Upper lobe of left lung (tissue), 6 donors: ENCODE measurements around the gene SPNS1. TPM values are rescaled to one million over a fixed set of nuclear protein-coding genes. Genes with fewer than 3 reads are reported as not detected.
"Not testable (repeated sequence)": the region's sequence is repeated elsewhere in the genome, so short reads cannot be mapped to it uniquely, and the experiment has no call there.

ENCODE experiments used
- ATAC-seq, 2 donors: fragments of 200-7000 bp; cut with Tn5 transposase; one replicate each; pipeline ENCODE4 v1.9.1; 2022; ENCODE audit warnings: mild to moderate bottlenecking in 2 of 2, moderate library complexity in 2 of 2; ENCODE audit not compliant: low FRiP score in 2 of 2
- DNase-seq, 2 donors: peaks; one replicate each; pipeline ENCODE4 v3.0.0-alpha.2; 2019 to 2020
- H3K27ac ChIP-seq, 4 donors: fragments of 200-600 bp; sonication (generic); one replicate each; pipeline ENCODE4 v1.5.1; 2016 to 2019
- H3K27me3 ChIP-seq, 4 donors: fragments of 200-600 bp; sonication (generic); one replicate each; pipeline ENCODE4 v1.5.1; 2017 to 2019
- H3K36me3 ChIP-seq, 4 donors: fragments of 200-600 bp; sonication (generic); one replicate each; pipeline ENCODE4 v1.5.1; 2016 to 2019
- H3K4me1 ChIP-seq, 4 donors: fragments of 200-600 bp; sonication (generic); one replicate each; pipeline ENCODE4 v1.5.1; 2018 to 2019
- H3K4me3 ChIP-seq, 4 donors: fragments of 200-600 bp; sonication (generic); one replicate each; pipeline ENCODE4 v1.5.1; 2017 to 2019; ENCODE audit warnings: mild to moderate bottlenecking in 2 of 4, moderate library complexity in 1 of 4
- H3K9me3 ChIP-seq, 4 donors: fragments of 200-600 bp; sonication (generic); one replicate each; pipeline ENCODE4 v1.5.1; 2018 to 2019
- EP300 ChIP-seq, 4 donors: sonication (generic); formaldehyde crosslinking; IDR thresholded peaks; one replicate each; pipeline ENCODE4 v1.5.1; 2017; ENCODE audit warnings: antibody characterized with exemption in 4 of 4, control low read depth in 2 of 4
- POLR2A ChIP-seq, 4 donors: fragments of 450-650 bp; IDR thresholded peaks; one replicate each; pipeline ENCODE4 v1.5.1; 2016 to 2017; ENCODE audit warnings: antibody characterized with exemption in 4 of 4, mild to moderate bottlenecking in 2 of 4
- POLR2AphosphoS5 ChIP-seq, 2 donors: sonication (generic); formaldehyde crosslinking; IDR thresholded peaks; one replicate each; pipeline ENCODE4 v1.5.1; 2017; ENCODE audit warnings: antibody characterized with exemption in 2 of 2
- WGBS, 2 donors: methylation state at CpG; one replicate each; pipeline ENCODE4 v1.1.5; 2017 to 2018; 5-methylcytosine and 5-hydroxymethylcytosine counted together
- total RNA-seq, 6 donors: library from RNA; depleted of rRNA in 4 of 6; stranded (reverse); fragments of >200 nt in 4 of 6; gene quantifications; one replicate each; pipeline versions ENCODE4 v1.1.0 to v1.2.1, GENCODE V29; 2016 to 2021
- TF ChIP-seq, protein P1 (sequence below), 6 experiments: fragments of 450-650 bp in 4 of 6; fragments of 200-600 bp in 2 of 6; sonication (generic) in 2 of 6; IDR thresholded peaks; one replicate each; pipeline ENCODE4 v1.5.1; 2016 to 2019; ENCODE audit warnings: antibody characterized with exemption in 6 of 6
- donor health status: DM: no; HTN: no; CAD: no; lungs with moderate emphysema.
- donor health status: DM: no; HTN: yes; CAD: no; lungs with severe emphysema.

Gene SPNS1, protein sequence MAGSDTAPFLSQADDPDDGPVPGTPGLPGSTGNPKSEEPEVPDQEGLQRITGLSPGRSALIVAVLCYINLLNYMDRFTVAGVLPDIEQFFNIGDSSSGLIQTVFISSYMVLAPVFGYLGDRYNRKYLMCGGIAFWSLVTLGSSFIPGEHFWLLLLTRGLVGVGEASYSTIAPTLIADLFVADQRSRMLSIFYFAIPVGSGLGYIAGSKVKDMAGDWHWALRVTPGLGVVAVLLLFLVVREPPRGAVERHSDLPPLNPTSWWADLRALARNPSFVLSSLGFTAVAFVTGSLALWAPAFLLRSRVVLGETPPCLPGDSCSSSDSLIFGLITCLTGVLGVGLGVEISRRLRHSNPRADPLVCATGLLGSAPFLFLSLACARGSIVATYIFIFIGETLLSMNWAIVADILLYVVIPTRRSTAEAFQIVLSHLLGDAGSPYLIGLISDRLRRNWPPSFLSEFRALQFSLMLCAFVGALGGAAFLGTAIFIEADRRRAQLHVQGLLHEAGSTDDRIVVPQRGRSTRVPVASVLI
- total RNA-seq = 10 to 100 TPM; 23.4 to 84.7 (median 68.7) TPM

DNA sequence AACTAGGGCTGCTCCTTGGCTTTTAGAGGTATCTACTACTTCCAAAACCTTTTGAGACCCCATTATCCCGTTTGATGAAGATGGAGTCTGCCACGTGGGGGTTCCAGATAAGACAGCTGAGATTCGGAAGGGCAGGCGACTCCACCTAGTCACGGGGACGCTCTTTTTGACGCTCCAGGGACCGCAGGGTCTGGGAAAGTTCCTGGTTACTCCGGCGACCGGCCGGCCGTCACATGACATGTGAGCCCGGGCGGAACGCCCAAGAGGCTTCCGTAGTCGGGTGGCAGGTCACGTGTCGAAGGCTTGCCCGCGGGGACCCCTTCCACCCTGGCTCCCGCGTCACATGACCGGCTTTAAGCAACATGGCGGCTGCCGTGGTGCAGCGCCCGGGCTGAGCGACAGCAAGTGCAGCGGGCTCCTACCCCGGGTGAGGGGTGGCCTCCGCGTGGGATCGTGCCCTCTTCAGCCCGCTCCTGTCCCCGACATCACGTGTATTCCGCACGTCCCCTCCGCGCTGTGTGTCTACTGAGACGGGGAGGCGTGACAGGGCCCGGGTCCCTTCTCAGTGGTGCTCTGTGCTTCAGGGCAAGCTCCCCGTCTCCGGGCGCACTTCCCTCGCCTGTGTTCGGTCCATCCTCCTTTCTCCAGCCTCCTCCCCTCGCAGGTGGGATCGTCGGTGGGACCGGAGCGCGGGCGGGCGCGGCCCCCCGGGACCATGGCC lies at the start of gene SPNS1:
SPNS1 (plus strand) TSS at position 342 of the 721 bp plus-strand sequence; CDS start at position 716, 374 bp downstream.
- H3K27ac ChIP-seq = peak within 1 kb of the TSS; percentile 77 to 85 (median 80)

DNA sequence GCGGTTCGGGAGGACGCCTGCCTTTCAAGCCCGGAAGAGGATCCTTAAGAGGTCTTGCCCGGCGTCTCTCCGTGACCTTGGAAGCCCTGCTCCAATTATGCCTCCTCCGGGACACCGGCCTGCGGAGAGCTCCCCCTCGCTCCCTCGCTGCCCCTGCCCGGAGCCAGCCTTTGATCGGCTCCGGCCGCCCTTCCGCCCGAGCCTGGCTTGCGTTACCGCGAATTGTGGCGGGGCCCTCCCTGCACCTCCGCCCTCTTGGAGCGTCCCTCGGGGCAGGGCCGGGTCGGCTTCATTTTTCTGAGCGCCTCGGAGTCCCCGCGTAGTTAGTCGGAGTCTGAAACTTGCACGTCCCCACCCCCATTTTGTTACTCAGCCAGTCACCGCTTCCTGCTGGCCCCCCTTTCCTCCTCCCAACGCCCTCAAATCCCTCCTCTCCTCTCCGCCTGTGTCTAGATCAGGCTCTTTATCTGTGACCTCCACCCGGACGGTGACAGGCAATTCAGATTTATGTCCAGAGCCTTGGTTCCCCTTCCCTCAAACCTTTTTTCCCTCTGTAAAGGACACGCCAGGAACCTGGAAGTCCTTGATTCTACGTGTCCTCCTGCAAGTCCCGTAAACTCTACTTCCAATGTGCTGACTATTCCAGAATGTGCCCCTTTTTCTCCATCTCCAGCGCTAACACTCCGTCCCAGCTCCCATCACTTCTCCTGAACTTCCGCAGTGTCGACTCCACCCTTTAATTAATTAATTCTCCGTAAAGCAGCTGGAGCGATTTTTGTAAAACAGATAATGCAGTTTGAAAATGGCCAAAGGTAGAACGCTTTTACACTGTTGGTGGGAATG lies 49.0 kb upstream of the SPNS1 start:
- WGBS, 2 donors = 1% methylated on average over 19 to 28 of the region's 48 CpGs
- TF ChIP-seq POLR2A (IDR thresholded peaks at IDR 0.05) = peak in 2 of 4 donors; percentile 70 to 73
- no peak for TF ChIP-seq POLR2AphosphoS5 (IDR thresholded peaks at IDR 0.05)
- peaks cover 13 to 17% (median 14%) of the 10 kb centered on the region in 4 donors for H3K4me1 ChIP-seq
- peak in 1 of 2 donors; percentile 70 for DNase-seq
- H3K27me3 ChIP-seq = no peaks in the 10 kb centered on the region
- H3K4me3 ChIP-seq = peak overlapping the region; percentile 65 to 93 (median 90)
- peak; percentile 70 to 91 for ATAC-seq
- no peaks in the 10 kb centered on the region for H3K9me3 ChIP-seq
- H3K27ac ChIP-seq = peak overlapping the region; percentile 97 to 99 (median 98)
- H3K36me3 ChIP-seq = no peaks in the 10 kb centered on the region

More for the DNA sequence above, at the start of gene SPNS1:
- peaks cover 13 to 38% (median 22%) of the 10 kb centered on the region in 4 donors for H3K4me1 ChIP-seq
- WGBS, 2 donors = 0% methylated on average over 23 to 40 of the region's 60 CpGs
- ATAC-seq = peak; percentile 95 to 97
- peak in 1 of 4 donors; percentile 89 for TF ChIP-seq EP300 (IDR thresholded peaks at IDR 0.05)
- TF ChIP-seq, protein P1, sequence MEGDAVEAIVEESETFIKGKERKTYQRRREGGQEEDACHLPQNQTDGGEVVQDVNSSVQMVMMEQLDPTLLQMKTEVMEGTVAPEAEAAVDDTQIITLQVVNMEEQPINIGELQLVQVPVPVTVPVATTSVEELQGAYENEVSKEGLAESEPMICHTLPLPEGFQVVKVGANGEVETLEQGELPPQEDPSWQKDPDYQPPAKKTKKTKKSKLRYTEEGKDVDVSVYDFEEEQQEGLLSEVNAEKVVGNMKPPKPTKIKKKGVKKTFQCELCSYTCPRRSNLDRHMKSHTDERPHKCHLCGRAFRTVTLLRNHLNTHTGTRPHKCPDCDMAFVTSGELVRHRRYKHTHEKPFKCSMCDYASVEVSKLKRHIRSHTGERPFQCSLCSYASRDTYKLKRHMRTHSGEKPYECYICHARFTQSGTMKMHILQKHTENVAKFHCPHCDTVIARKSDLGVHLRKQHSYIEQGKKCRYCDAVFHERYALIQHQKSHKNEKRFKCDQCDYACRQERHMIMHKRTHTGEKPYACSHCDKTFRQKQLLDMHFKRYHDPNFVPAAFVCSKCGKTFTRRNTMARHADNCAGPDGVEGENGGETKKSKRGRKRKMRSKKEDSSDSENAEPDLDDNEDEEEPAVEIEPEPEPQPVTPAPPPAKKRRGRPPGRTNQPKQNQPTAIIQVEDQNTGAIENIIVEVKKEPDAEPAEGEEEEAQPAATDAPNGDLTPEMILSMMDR (IDR thresholded peaks at IDR 0.05) = no peak
- TF ChIP-seq POLR2A (IDR thresholded peaks at IDR 0.05) = peak in 2 of 4 donors; percentile 50 to 78
- TF ChIP-seq POLR2AphosphoS5 (IDR thresholded peaks at IDR 0.05) = peak; percentile 95 to 96
- H3K4me3 ChIP-seq = peak within 1 kb of the TSS; percentile 69 to 98 (median 88)
- H3K9me3 ChIP-seq = no peaks in the 10 kb centered on the region
- H3K27me3 ChIP-seq = no peaks in the 10 kb centered on the region
- peak; percentile 97 for DNase-seq
- H3K36me3 ChIP-seq = peaks cover 5 to 20% (median 13%) of the 10 kb centered on the region in 4 donors

DNA sequence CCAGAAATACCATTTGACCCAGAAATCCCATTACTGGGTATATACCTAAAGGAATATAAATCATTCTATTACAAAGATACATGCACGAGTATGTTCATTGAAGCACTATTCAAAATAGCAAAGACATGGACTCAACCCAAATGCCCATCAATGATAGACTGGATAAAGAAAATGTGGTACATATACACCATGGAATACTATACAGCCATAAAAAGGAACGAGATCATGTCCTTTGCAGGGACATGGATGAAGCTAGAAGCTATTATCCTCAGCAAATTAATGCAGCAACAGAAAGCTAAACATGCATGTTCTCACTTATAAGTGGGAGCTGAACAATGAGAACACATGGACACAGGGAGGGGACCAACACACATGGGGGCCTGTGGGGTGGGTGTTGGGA lies 48.3 kb upstream of the SPNS1 start:
- WGBS, 2 donors = 65 to 72% methylated on average over 2 of the region's 2 CpGs

DNA sequence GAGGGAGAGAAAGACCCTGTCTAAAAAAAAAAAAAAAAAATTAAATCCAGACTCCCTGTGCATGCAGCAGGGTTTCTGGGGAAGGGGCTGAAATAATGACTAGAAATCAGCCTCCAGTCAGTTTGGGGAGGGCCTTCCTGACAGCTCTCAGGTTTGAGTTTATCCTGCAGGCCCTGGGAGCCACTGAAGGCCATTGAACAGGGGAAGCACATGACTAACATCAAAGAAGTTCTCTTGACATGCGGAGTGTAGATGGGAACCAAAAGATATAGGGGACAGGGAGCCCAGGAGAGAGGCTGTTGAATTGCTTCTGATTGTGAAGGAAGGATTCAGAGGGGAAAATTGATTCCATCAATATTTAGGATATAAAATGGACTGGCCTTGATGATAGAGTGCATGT lies 46.8 kb upstream of the SPNS1 start:
- Histone ChIP-seq H3K9me3 (no peaks in the 10 kb centered on the region), H3K27ac (no peak overlapping the region), H3K4me3 (no peak overlapping the region), H3K27me3 (no peaks in the 10 kb centered on the region), H3K36me3 (no peaks in the 10 kb centered on the region), H3K4me1 (peaks cover 13 to 17% (median 14%) of the 10 kb centered on the region in 4 donors)
- DNase-seq = no peak
- TF ChIP-seq POLR2A (IDR thresholded peaks at IDR 0.05) (no peak), POLR2AphosphoS5 (IDR thresholded peaks at IDR 0.05) (no peak), EP300 (IDR thresholded peaks at IDR 0.05) (no peak)
- TF ChIP-seq, protein P1 (IDR thresholded peaks at IDR 0.05) = no peak
- 86 to 88% methylated on average over 1 of the region's 1 CpG for WGBS, 2 donors
- no peak for ATAC-seq

More for the DNA sequence above, 48.3 kb upstream of the SPNS1 start:
- not testable (repeated sequence) for H3K27me3 ChIP-seq, H3K9me3 ChIP-seq, H3K36me3 ChIP-seq, ATAC-seq, DNase-seq
- peaks cover 13 to 17% (median 14%) of the 10 kb centered on the region in 4 donors for H3K4me1 ChIP-seq
- peak overlapping the region in 3 of 4 donors; percentile 65 to 92 (median 89) for H3K4me3 ChIP-seq
- peak overlapping the region; percentile 97 to 99 (median 98) for H3K27ac ChIP-seq

DNA sequence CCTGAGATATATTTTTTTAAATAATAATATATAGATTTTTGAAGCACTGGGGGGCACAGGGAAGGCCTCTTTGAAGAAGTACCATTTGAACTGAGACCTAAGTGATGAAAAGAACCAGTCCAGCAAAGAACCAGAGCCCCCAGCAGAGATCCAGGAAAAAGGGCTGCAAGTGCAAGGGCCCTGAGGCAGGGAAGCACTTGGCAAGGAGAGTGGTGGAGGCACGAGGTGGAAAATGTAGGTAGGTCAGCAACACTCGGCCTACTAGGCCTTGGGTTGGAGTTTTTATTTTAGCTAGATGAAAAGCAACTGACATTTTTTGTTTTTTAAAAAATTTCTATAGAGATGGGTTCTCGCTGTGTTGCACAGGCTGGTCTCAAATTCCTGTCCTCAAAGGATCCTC lies 44.4 kb upstream of the SPNS1 start:
- H3K4me1 ChIP-seq = peaks cover 0 to 6% (median 5%) of the 10 kb centered on the region in 4 donors
- H3K27ac ChIP-seq = no peak overlapping the region
- 84 to 87% methylated on average over 3 of the region's 3 CpGs for WGBS, 2 donors
- DNase-seq (no peak), ATAC-seq (no peak)
- H3K27me3 ChIP-seq = no peaks in the 10 kb centered on the region
- H3K4me3 ChIP-seq = no peak overlapping the region
- TF ChIP-seq POLR2AphosphoS5 (IDR thresholded peaks at IDR 0.05) (no peak), POLR2A (IDR thresholded peaks at IDR 0.05) (no peak), EP300 (IDR thresholded peaks at IDR 0.05) (no peak)
- TF ChIP-seq, protein P1 (IDR thresholded peaks at IDR 0.05) = no peak
- H3K9me3 ChIP-seq = no peaks in the 10 kb centered on the region
- H3K36me3 ChIP-seq = no peaks in the 10 kb centered on the region
